Calu3 (cell line): Measurements from ENCODE around the gene TPGS1. TPM values are rescaled to one million over a fixed set of nuclear protein-coding genes. Genes with fewer than 3 reads are reported as not detected.
A peak's percentile ranks its signal among the peaks of the same experiment; 100 is the strongest.

Experiments used
- BruUV-seq: library from RNA; stranded (reverse); fragments of 400-500 nt; replicated peaks from 2 replicates; lab custom pipeline; 2021; lab: Mats Ljungman, UMichigan
- CTCF ChIA-PET: fragments of 300-600 bp; sonication (Branson Sonifier 250); formaldehyde crosslinking; loops from one replicate; lab custom pipeline; 2022; ENCODE audit warnings: antibody characterized with exemption; lab: Charles Lee
- DNase-seq: peaks from one replicate; pipeline ENCODE4 v3.0.0; 2022
- H3K27ac Mint-ChIP-seq: one replicate; pipeline ENCODE4 v1.8.0; 2022; ENCODE audit warnings: mixed read lengths; ENCODE audit not compliant: unreplicated experiment
- H3K27me3 Mint-ChIP-seq: one replicate; pipeline ENCODE4 v1.8.0; 2022; ENCODE audit warnings: mixed read lengths; ENCODE audit not compliant: unreplicated experiment
- H3K36me3 Mint-ChIP-seq: one replicate; pipeline ENCODE4 v1.8.0; 2022; ENCODE audit warnings: mild to moderate bottlenecking, moderate library complexity, mixed read lengths; ENCODE audit not compliant: insufficient read depth, unreplicated experiment
- H3K4me1 Mint-ChIP-seq: one replicate; pipeline ENCODE4 v1.8.0; 2022; ENCODE audit warnings: mild to moderate bottlenecking, low read depth, mixed read lengths; ENCODE audit not compliant: unreplicated experiment
- H3K4me3 Mint-ChIP-seq: one replicate; pipeline ENCODE4 v1.8.0; 2022; ENCODE audit warnings: mild to moderate bottlenecking, low read depth, moderate library complexity, mixed read lengths; ENCODE audit not compliant: unreplicated experiment
- H3K9me3 Mint-ChIP-seq: one replicate; pipeline ENCODE4 v1.8.0; 2022; ENCODE audit warnings: low read depth, mixed read lengths; ENCODE audit not compliant: unreplicated experiment
- intact Hi-C: fragments of 100-400 bp; cut with micrococcal nuclease; formaldehyde crosslinking; loops from one replicate; pipeline ENCODE4 v1.10.0; 2022; ENCODE audit not compliant: unreplicated experiment
- total RNA-seq: library from RNA; stranded (reverse); gene quantifications from 2 replicates; pipeline ENCODE4 v1.2.3, GENCODE V29; 2022
- TF ChIP-seq, protein P1 (sequence below): fragments of 200-600 bp; IDR thresholded peaks from one replicate; pipeline ENCODE4 v1.8.0; 2022; ENCODE audit warnings: antibody characterized with exemption; ENCODE audit not compliant: unreplicated experiment

The TPGS1 gene
- total RNA-seq, 1 experiment from 2014 or later: 9.0 TPM

DNA sequence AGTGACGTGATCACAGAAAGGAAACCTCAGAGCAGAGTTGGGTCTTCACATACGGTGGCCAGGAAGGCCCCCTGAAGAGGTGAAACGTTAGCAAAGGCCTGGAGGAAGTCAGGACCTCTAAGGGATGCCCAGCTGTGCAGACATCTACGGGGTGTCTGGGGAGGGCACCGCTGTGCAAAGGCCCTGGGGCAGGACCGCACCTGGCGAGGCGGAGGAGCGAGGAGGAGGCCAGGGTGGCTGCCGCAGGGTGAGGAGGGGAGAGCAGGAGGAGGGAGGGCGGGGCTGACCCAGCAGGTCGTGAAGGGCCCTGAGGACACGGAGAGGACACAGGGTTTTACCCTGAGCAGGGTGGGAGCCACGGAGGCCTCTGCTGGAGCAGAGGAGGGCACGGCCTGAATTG lies 22.8 kb upstream of the TPGS1 start:
- no TSS peak for BruUV-seq
- DNase-seq: no peak
- intact Hi-C loops: no loop called here
- H3K4me3 Mint-ChIP-seq: no peak overlapping the region
- peaks cover 7% of the 10 kb centered on the region for H3K4me1 Mint-ChIP-seq
- CTCF ChIA-PET: interaction anchor here (0.8 kb wide), 1 partner anchor 150 kb away, joined by 3 read pairs; no protein-coding TSS in a partner anchor
- peaks cover 17% of the 10 kb centered on the region for H3K36me3 Mint-ChIP-seq
- peaks cover 47% of the 10 kb centered on the region for H3K27me3 Mint-ChIP-seq
- TF ChIP-seq, protein P1, sequence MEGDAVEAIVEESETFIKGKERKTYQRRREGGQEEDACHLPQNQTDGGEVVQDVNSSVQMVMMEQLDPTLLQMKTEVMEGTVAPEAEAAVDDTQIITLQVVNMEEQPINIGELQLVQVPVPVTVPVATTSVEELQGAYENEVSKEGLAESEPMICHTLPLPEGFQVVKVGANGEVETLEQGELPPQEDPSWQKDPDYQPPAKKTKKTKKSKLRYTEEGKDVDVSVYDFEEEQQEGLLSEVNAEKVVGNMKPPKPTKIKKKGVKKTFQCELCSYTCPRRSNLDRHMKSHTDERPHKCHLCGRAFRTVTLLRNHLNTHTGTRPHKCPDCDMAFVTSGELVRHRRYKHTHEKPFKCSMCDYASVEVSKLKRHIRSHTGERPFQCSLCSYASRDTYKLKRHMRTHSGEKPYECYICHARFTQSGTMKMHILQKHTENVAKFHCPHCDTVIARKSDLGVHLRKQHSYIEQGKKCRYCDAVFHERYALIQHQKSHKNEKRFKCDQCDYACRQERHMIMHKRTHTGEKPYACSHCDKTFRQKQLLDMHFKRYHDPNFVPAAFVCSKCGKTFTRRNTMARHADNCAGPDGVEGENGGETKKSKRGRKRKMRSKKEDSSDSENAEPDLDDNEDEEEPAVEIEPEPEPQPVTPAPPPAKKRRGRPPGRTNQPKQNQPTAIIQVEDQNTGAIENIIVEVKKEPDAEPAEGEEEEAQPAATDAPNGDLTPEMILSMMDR: no peak
- H3K9me3 Mint-ChIP-seq: peaks cover 14% of the 10 kb centered on the region
- H3K27ac Mint-ChIP-seq: no peak overlapping the region

DNA sequence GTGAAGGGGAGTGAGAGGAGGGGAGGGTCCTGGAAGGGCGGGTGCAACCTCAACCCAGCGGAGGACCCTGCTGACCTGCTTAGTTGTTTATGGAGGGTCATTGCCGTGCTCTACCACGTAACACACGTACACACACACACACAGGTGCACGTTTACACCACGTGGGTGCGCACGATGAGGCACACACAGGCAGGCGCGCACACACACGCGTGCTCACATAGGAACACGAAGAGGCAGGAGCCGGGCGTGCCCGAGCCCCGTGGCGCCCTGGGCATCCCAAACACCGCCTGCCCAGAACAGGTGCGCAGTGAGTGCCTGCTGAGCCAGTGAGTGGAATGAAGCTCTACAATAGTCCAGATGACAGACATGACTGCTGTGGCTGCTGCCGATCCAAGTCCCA lies 22.2 kb upstream of the TPGS1 start:
- H3K4me1 Mint-ChIP-seq: peaks cover 7% of the 10 kb centered on the region
- H3K27ac Mint-ChIP-seq: no peak overlapping the region
- no peak overlapping the region for H3K4me3 Mint-ChIP-seq
- H3K36me3 Mint-ChIP-seq: peaks cover 17% of the 10 kb centered on the region
- peaks cover 13% of the 10 kb centered on the region for H3K9me3 Mint-ChIP-seq
- CTCF ChIA-PET: interaction anchor here (0.7 kb wide), 1 partner anchor 25 kb away, joined by 3 read pairs; no protein-coding TSS in a partner anchor
- intact Hi-C loops: no loop called here
- TF ChIP-seq, protein P1: no peak
- peaks cover 41% of the 10 kb centered on the region for H3K27me3 Mint-ChIP-seq
- BruUV-seq: no TSS peak
- DNase-seq: no peak

DNA sequence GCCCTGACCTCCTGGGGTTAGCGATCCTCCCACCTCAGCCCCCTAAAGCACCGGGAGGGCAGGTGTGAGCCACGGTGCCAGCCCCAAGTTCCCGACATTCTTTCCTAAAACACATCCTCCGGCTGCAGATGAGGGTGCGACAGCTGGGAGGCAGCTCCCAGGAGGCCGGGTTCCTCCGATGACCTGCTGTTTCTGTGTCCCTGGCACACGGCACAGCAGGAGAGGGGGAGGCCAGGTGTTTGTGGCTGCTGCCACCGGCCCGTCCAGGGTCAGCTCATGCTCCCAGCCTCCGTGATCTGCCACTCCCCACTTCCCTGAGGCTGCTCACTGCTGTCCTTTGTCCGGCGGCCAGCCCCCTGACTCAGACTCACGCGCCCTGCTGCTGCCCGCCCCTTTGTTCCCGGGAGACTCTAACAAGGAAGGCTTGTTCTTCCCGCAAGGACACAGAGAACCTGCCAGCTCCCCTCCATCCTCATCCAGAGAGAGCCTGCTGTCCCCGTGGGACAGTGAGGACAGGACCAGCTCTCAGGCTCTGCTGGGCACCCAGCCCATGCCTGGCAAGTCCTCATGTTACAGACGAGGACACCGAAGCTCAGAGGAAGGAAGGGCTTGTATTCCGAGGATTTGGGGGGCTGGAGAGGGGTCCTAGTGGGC lies 21.6 kb upstream of the TPGS1 start:
- Mint-ChIP-seq H3K36me3 (peaks cover 17% of the 10 kb centered on the region), H3K9me3 (peaks cover 7% of the 10 kb centered on the region), H3K4me1 (peaks cover 7% of the 10 kb centered on the region), H3K27me3 (peaks cover 35% of the 10 kb centered on the region), H3K4me3 (peak overlapping the region; percentile 27), H3K27ac (no peak overlapping the region)
- DNase-seq: peak; percentile 47
- BruUV-seq: no TSS peak
- CTCF ChIA-PET: interaction anchor here (0.6 to 0.7 kb wide), 2 partner anchors 21 to 25 kb away, joined by 3 to 4 read pairs; no protein-coding TSS in a partner anchor
- TF ChIP-seq, protein P1: no peak
- intact Hi-C loops: no loop called here

DNA sequence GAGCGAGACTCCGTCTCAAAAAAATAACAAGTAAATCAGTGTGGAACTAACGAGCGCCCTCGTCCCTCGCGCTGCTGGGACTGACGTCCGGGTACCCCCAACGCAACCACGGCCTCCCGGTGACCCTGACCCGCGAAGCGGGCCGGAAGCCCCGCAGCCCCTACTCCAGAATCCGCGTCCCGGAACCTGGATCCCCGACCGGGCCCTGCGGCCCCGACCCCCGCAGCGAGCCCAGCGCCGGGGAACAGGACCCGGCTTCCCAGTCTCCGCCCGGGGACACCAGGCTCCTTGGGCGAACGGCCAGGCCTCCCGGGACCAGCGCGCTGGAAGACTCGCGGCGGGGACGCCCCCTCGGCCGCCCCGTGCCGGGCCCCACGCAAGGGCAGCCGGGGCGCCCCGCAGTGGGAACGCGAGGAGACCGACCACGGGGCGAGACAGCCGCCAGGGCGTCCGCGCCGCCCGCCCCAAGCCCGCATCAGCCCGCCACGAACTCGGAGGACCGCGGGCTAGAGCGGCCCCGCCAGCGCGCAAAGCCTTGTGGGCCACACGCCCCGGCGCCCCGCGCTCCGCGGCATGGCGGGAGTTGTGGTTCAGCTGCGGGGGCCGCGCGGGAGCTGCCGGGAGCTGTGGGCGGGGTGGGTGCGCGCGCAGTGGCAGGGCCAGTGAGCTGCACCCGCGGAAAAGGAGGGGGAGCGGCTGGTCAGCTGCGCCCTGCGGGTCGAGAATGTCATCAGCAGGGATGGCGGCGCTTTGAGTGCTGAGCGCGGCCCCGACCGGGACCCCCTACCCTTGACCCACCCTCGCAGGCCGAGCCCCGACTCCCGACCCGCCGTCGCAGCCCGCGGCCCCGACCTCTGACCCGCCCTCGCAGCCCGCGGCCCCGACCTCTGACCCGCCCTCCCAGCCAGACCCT lies 18.5 kb upstream of the TPGS1 start:
- peaks cover 25% of the 10 kb centered on the region for H3K27me3 Mint-ChIP-seq
- TSS peak; percentile 79 for BruUV-seq
- no peaks in the 10 kb centered on the region for H3K4me1 Mint-ChIP-seq
- H3K36me3 Mint-ChIP-seq: peaks cover 16% of the 10 kb centered on the region
- peaks cover 2% of the 10 kb centered on the region for H3K9me3 Mint-ChIP-seq
- H3K27ac Mint-ChIP-seq: no peak overlapping the region
- intact Hi-C loops: no loop called here
- TF ChIP-seq, protein P1: no peak
- CTCF ChIA-PET: interaction anchor here (0.7 kb wide), 1 partner anchor 98 kb away, joined by 3 read pairs; no protein-coding TSS in a partner anchor
- peak overlapping the region; percentile 51 for H3K4me3 Mint-ChIP-seq
- DNase-seq: peak; percentile 94
